Fibroblast of peridontal ligament (primary cell): ENCODE results near the gene ABCG8.
A peak's percentile ranks its signal among the peaks of the same experiment; 100 is the strongest.

ENCODE experiments used
- DNase-seq: peaks from one replicate; pipeline ENCODE4 v3.0.0-alpha.2; 2010; ENCODE audit errors: extremely low read depth

Gene ABCG8

GRCh38 chr2:43872151-43872550 lies 33.4 kb downstream of the ABCG8 start:
- DNase-seq = no peak

- no peak for DNase-seq
Measured at GRCh38 chr2:43874776-43875451, 36.1 kb downstream of the ABCG8 start.

- peak; percentile 58 for DNase-seq
Measured at GRCh38 chr2:43877782-43878464, 39.2 kb downstream of the ABCG8 start.

- no peak for DNase-seq
Measured at GRCh38 chr2:43879261-43879660, 40.5 kb downstream of the ABCG8 start.

- DNase-seq = no peak
Measured at GRCh38 chr2:43880471-43880870, 41.7 kb downstream of the ABCG8 start.

GRCh38 chr2:43880952-43881351 lies 42.2 kb downstream of the ABCG8 start:
- no peak for DNase-seq

- DNase-seq = no peak
Measured at GRCh38 chr2:43882312-43882711, 43.5 kb downstream of the ABCG8 start.

GRCh38 chr2:43884689-43885088 lies 45.9 kb downstream of the ABCG8 start:
- DNase-seq = no peak

DNA sequence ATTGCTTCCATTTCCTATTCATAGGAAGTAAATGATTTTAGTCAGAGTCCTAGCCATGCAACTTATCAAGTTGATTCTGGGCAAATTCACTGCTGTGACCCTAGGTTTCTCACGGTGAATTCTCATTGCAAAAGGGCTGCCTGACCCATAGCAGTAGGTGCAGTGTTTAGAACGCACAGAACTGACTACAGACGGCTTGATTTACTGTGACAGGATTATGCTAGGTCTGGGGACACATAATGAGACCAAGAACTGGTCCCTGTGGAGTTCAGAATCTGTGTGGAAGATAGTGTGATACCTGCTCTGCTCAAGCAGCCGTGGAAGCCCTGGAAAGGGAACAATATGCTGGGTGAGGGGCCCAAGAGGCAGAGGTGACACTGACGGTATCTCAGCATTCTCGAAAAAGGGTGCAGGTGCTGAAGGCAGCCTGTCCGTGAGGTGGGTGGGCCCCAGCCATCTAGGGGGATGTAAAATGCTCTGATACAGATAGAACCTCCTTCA lies 46.4 kb downstream of the ABCG8 start:
- no peak for DNase-seq

- DNase-seq = no peak
Measured at GRCh38 chr2:43887176-43887575, 48.4 kb downstream of the ABCG8 start.

- DNase-seq = no peak
Measured at GRCh38 chr2:43889416-43889815, 50.6 kb downstream of the ABCG8 start.

- peak; percentile 68 for DNase-seq
Measured at GRCh38 chr2:43890855-43891254, 52.1 kb downstream of the ABCG8 start.

DNA sequence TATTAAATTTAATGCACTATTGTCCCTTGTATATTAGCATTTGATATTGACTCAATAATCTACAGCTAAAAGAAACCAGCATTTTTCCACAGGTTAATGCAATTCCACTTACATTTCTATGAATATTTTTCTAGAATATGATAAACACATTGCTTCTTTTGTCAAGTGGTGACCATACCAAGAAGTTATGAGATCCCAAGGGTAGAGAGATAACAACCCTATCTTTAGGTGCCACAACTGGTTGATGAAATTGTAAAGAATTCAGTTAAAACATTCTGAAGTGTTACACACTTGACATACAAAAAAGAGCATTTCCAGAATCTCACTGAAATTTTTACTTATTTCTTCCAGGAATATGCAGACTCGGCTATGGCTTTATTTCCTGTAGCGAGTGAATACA lies 56.0 kb downstream of the ABCG8 start:
- DNase-seq = no peak

DNA sequence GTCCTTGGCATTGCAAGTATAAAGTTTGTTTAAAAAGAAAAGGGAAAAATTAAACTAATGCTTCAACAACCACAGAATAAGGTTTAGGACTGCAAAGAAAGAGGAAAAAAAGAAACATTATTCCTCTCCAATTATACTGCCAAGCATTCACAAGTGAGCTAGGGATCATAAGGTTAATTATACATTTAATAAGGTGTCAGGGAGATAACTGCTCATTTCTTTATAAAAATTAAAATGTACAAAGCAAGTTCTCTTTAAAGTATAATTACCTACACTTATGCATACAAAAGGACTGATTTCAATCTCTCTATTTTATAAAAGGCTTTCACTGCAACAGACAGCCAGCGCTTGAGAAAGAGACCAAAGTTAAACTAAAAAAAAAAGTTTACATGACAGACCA lies 58.1 kb downstream of the ABCG8 start:
- no peak for DNase-seq

GRCh38 chr2:43897492-43897891 lies 58.7 kb downstream of the ABCG8 start:
- DNase-seq = no peak

GRCh38 chr2:43898134-43898837 lies 59.5 kb downstream of the ABCG8 start:
- DNase-seq = no peak

DNA sequence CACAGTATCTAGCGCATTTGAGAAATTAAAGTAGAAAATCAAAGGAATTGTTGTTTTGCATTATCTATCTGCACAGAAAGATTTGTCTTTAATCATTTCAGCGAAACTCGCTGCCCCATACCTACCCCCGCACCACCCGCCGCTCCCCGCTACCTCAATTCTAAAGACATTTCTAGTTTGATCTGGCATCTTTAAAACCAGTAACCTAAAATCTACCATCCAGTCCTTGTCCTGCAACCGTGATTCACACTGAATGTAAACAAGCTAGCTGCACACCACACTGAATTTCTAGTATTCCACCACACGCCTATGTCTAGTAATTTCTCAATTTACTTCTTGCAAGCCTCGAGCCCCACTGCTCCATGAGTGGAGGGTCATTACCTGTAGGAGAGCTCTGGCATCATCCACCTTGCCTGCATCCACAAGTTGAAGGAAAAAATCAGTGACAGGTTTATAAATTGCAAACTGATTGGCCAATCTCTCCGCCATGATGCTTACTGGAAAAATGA lies 60.1 kb downstream of the ABCG8 start:
- DNase-seq = no peak

DNA sequence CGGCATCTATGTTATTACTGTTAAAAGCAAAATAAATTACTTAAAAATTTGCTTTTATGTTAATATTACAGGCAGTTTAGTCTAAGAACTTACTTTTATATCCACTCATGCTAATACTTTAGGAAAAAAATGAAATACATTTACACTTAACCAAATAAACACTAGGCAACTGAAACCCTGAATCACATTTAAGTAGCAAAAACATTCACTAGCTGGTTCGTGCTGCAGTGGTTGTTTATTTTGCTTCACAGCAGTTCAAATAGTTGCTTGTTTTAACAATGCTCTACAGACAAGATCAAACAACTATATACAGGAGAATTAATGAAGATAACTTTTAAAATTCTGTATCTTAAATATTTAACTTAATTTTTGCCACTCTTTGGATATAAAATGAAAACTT lies 60.8 kb downstream of the ABCG8 start:
- DNase-seq = no peak

DNA sequence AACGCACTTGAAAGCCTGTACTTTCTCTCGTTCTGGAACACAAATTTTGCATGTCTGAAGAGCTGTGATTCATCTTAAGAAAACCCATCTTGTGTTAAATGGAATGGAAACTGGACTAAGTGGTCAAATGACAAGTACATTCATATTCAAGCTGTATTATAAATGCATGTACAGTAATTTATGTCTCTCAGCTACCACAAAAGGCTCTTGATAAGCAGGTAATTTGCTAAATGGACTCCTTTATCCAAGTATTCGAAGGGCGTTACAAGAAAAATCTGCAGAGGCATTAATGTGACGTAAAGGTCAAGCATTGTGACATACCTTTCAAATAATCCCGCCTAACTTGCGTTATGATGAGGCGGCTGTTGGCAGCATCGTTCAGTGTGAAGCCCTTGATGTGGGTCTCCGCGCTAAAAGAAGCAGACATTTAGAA lies 66.6 kb downstream of the ABCG8 start:
- no peak for DNase-seq

DNA sequence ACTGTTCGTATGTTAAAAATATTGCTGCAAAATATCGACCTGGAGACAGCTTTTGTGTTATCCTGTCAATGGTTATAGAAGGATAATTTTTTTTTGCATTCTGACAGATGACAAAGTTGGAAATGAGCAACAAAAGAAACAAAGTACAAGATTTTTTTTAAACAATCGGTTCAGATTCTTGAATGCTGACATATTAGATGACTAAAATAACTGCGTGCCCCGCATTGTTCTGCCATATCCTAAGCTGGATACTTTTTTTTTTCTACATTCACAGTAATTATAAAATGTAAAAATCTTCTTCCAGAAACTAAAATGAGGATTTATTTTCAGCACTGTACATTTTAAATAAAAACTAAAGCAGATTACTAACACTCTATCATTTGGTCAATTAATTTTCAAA lies 67.1 kb downstream of the ABCG8 start:
- no peak for DNase-seq

GRCh38 chr2:43906448-43907109 lies 67.8 kb downstream of the ABCG8 start:
- no peak for DNase-seq
